CD4-positive, alpha-beta T cell (primary cell): ENCODE measurements around the gene GIT2. TPM values are rescaled to one million over a fixed set of nuclear protein-coding genes. Genes with fewer than 3 reads are reported as not detected.

Source experiments
- ATAC-seq: fragments of 200-7000 bp; cut with Tn5 transposase; one replicate; pipeline ENCODE4 v1.10.0; 2022; ENCODE audit warnings: mild to moderate bottlenecking; ENCODE audit not compliant: poor library complexity
- CTCF ChIA-PET: fragments of 350-600 bp; sonication (Branson Sonifier 250); formaldehyde crosslinking; loops from one replicate; lab custom pipeline; 2021; ENCODE audit warnings: antibody characterized with exemption, inconsistent platforms; lab: Charles Lee
- POLR2A ChIA-PET: fragments of 350-600 bp; sonication (Branson Sonifier 250); formaldehyde crosslinking; loops from one replicate; lab custom pipeline; 2021; ENCODE audit warnings: antibody characterized with exemption, inconsistent platforms; lab: Charles Lee
- DNase-seq, 14 experiments: peaks; one replicate each; pipeline ENCODE4 v3.0.0-alpha.2; 2013 to 2020; ENCODE audit warnings: mixed read lengths in 2 of 14
- H3K27ac ChIP-seq, 2 donors: one replicate each; pipeline versions ENCODE4 v1.5.1 to v1.7.0; 2013; ENCODE audit warnings: low read length in 2 of 2, low read depth in 1 of 2, mild to moderate bottlenecking in 1 of 2
- H3K27me3 ChIP-seq, 2 experiments: 1 replicate in 1 of 2; 2 replicates in 1 of 2; pipeline versions ENCODE4 v1.6.1 to v1.7.0; 2013; ENCODE audit warnings: low read length in 2 of 2, control low read depth in 1 of 2, mild to moderate bottlenecking in 1 of 2, moderate library complexity in 1 of 2; ENCODE audit not compliant: insufficient read depth in 2 of 2, control insufficient read depth in 1 of 2
- H3K36me3 ChIP-seq: one replicate; pipeline ENCODE4 v1.6.1; 2013; ENCODE audit warnings: low read length, control low read depth; ENCODE audit not compliant: insufficient read depth
- H3K4me1 ChIP-seq: one replicate; pipeline ENCODE4 v1.6.1; 2013; ENCODE audit warnings: low read length, control low read depth; ENCODE audit not compliant: insufficient read depth
- H3K4me3 ChIP-seq: one replicate; pipeline ENCODE4 v1.5.1; 2013; ENCODE audit warnings: mild to moderate bottlenecking, low read length, moderate library complexity
- H3K9me3 ChIP-seq, 2 experiments: 1 replicate in 1 of 2; 2 replicates in 1 of 2; pipeline versions ENCODE4 v1.6.1 to v1.7.0; 2013; ENCODE audit warnings: low read length in 2 of 2, mild to moderate bottlenecking in 2 of 2, control low read depth in 1 of 2, moderate library complexity in 1 of 2; ENCODE audit not compliant: control insufficient read depth in 1 of 2, insufficient read depth in 1 of 2
- H3K27ac Mint-ChIP-seq: one replicate; pipeline ENCODE4 v1.8.0; 2020; ENCODE audit warnings: mixed read lengths
- H3K27me3 Mint-ChIP-seq: one replicate; pipeline ENCODE4 v1.8.0; 2021; ENCODE audit warnings: mixed read lengths
- H3K36me3 Mint-ChIP-seq: one replicate; pipeline ENCODE4 v1.8.0; 2021; ENCODE audit warnings: low read depth, mixed read lengths
- H3K4me1 Mint-ChIP-seq: one replicate; pipeline ENCODE4 v1.8.0; 2021; ENCODE audit warnings: low read depth, mixed read lengths
- H3K4me3 Mint-ChIP-seq: one replicate; pipeline ENCODE4 v1.8.0; 2020; ENCODE audit warnings: mild to moderate bottlenecking, mixed read lengths
- H3K9me3 Mint-ChIP-seq: one replicate; pipeline ENCODE4 v1.8.0; 2020; ENCODE audit warnings: mixed read lengths
- CTCF ChIP-seq: fragments of 200-600 bp; IDR thresholded peaks from one replicate; pipeline ENCODE4 v1.8.0; 2022; ENCODE audit warnings: antibody characterized with exemption, mild to moderate bottlenecking
- intact Hi-C, 2 experiments: fragments of 100-400 bp; cut with DNase I in 1 of 2; cut with micrococcal nuclease in 1 of 2; formaldehyde crosslinking; loops; one replicate each; pipeline versions ENCODE4 v1.15.1 to v1.9.0; 2023 to 2025; cut with DNase I, micrococcal nuclease
- total RNA-seq, 174 experiments: library from RNA in 2 of 174; stranded (reverse) in 2 of 174; gene quantifications; one replicate each; pipeline ENCODE4 v1.2.3 and lab custom pipeline; 2021 to 2026

GIT2 gene
- total RNA-seq, 2 experiments from 2014 or later, result 68.6 to 70.7 TPM

- ATAC-seq (no peak), DNase-seq (no peak)
- Histone ChIP-seq H3K9me3 (no peaks in the 10 kb centered on the region), H3K27ac (no peak overlapping the region), H3K27me3 (no peaks in the 10 kb centered on the region), H3K4me1 (no peaks in the 10 kb centered on the region), H3K4me3 (no peak overlapping the region), H3K36me3 (peaks cover 87% of the 10 kb centered on the region)
- H3K36me3 Mint-ChIP-seq, result peaks cover 85% of the 10 kb centered on the region
- CTCF ChIA-PET, result no interaction called here
- no peaks in the 10 kb centered on the region for H3K4me1 Mint-ChIP-seq
- intact Hi-C loops, result no loop called here
- H3K27me3 Mint-ChIP-seq, result no peaks in the 10 kb centered on the region
- TF ChIP-seq CTCF, result no peak
- H3K27ac Mint-ChIP-seq, result no peak overlapping the region
- H3K4me3 Mint-ChIP-seq, result no peak overlapping the region
- H3K9me3 Mint-ChIP-seq, result no peaks in the 10 kb centered on the region
- POLR2A ChIA-PET, result no interaction called here
Measured at GRCh38 chr12:109914461-109914860, 81.7 kb downstream of the GIT2 start.

- H3K36me3 ChIP-seq, result peaks cover 91% of the 10 kb centered on the region
- H3K4me3 ChIP-seq, result no peak overlapping the region
- DNase-seq (no peak), ATAC-seq (no peak)
- H3K27ac Mint-ChIP-seq, result no peak overlapping the region
- H3K4me3 Mint-ChIP-seq, result no peak overlapping the region
- no peak for TF ChIP-seq CTCF
- no peaks in the 10 kb centered on the region for H3K27me3 ChIP-seq
- no peaks in the 10 kb centered on the region for H3K4me1 Mint-ChIP-seq
- no peaks in the 10 kb centered on the region for H3K9me3 Mint-ChIP-seq
- POLR2A ChIA-PET, result no interaction called here
- H3K9me3 ChIP-seq, result no peaks in the 10 kb centered on the region
- no peaks in the 10 kb centered on the region for H3K4me1 ChIP-seq
- H3K36me3 Mint-ChIP-seq, result peaks cover 87% of the 10 kb centered on the region
- intact Hi-C loops, result no loop called here
- no peaks in the 10 kb centered on the region for H3K27me3 Mint-ChIP-seq
- CTCF ChIA-PET, result no interaction called here
- H3K27ac ChIP-seq, result no peak overlapping the region
Measured at GRCh38 chr12:109912855-109913321, 83.3 kb downstream of the GIT2 start.

- intact Hi-C loops, result no loop called here
- H3K27me3 Mint-ChIP-seq, result no peaks in the 10 kb centered on the region
- H3K4me3 ChIP-seq, result no peak overlapping the region
- peaks cover 87% of the 10 kb centered on the region for H3K36me3 Mint-ChIP-seq
- H3K27ac ChIP-seq, result no peak overlapping the region
- peaks cover 91% of the 10 kb centered on the region for H3K36me3 ChIP-seq
- ATAC-seq (peak; percentile 32), DNase-seq (peak in 3 of 14 experiments; percentile 14 to 37 (median 25))
- H3K4me1 Mint-ChIP-seq, result no peaks in the 10 kb centered on the region
- no peaks in the 10 kb centered on the region for H3K27me3 ChIP-seq
- H3K4me3 Mint-ChIP-seq, result no peak overlapping the region
- POLR2A ChIA-PET, result no interaction called here
- TF ChIP-seq CTCF, result no peak
- CTCF ChIA-PET, result interaction anchor here (0.6 kb wide), 2 partner anchors 12 to 140 kb away, joined by 3 read pairs; no protein-coding TSS in a partner anchor
- no peaks in the 10 kb centered on the region for H3K4me1 ChIP-seq
- H3K9me3 Mint-ChIP-seq, result no peaks in the 10 kb centered on the region
- no peak overlapping the region for H3K27ac Mint-ChIP-seq
- H3K9me3 ChIP-seq, result no peaks in the 10 kb centered on the region
Measured at GRCh38 chr12:109910969-109911348, 85.2 kb downstream of the GIT2 start.
